ENCODE data around the gene SDF4.

GRCh38 chr1:1205769-1206375, 25.9 kb downstream of the SDF4 start:
- TF ChIP-seq POLR2A (IDR thresholded peaks at IDR 0.05) (no peak), CTCF (IDR thresholded peaks at IDR 0.05) (no peak)
